Activated CD4-positive, alpha-beta T cell treated with anti-CD3 and anti-CD28 coated beads for 4 hours (primary cell): ENCODE results near the gene SSTR1.

ENCODE experiments used
- DNase-seq, 2 donors: peaks; one replicate each; pipeline ENCODE4 v3.0.0-alpha.2; 2020

Gene SSTR1

DNA sequence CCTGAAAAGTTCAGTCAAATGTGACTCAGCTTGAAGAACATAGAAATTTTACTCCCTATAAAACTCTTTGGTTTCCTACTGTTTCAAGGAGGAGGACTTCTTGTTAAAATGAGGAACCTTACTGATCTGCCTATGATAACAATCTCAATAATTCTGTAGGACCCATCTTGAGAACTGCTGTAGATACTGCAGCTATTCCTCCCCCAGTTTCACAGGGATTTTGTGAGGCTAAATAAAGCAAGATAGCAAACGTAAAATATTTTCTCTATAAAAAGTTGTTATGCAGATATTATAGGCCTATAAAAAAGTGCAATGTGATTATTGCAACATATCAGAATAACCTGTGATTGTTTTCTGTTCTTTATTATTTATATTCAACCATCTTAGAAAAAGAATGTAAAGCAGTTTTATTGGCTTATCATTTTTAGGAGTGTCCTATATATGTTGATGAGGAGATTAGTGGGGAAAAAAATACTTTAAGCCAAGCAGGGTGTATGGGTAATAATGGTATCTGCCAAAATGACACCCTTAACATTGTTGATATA lies 36.1 kb downstream of the SSTR1 start:
- DNase-seq = no peak

DNA sequence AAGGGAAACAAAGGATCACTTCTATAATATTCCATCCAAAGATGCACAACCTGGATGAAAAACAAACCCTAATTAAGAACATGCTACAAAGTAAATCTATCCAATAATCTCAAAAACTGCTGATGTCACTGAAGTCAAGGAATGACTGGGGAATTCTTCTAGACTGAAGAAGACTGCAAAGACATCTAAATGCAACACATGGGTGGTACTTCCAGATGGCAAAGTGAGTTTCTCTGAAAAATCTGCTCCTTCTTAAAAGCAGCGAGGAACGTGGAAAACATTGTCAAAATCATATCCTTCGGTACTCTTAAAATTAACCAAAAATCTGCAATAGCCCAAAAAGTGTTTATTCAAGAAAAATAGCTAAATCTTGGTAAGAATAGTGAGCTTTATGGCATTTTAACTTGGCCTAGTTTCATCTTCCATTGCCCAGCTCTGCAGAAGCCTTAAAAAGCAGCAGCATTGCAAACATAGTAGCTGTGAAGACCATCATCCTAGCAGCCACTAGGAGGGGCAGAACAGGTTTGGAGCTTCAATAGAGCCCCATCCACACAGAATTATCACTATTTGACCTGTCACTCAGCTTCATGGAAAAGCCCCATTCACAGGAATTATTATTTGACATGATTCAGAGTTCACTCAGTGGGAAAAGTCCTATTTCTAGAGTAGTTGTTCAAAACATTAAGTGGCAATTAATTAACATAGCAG lies 40.8 kb downstream of the SSTR1 start:
- no peak for DNase-seq

DNA sequence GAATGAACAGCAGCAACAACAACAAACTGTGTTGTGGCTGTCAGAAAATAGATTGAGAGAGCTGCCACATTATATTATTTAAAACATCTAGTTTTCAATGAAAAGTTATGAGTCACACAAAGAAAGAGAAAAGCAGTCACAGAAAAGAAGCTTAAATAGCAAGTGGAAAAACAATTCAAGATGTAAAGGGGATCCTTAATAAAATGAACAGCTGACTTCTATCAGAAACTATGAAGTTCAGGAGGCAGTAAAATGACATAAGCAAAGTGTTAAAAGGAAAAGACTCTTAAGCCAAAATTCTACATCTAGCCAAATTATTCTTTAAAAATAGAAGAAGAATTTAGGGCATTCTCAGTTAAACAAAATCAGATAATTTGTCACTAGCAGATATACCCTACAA lies 42.6 kb downstream of the SSTR1 start:
- no peak for DNase-seq

DNA sequence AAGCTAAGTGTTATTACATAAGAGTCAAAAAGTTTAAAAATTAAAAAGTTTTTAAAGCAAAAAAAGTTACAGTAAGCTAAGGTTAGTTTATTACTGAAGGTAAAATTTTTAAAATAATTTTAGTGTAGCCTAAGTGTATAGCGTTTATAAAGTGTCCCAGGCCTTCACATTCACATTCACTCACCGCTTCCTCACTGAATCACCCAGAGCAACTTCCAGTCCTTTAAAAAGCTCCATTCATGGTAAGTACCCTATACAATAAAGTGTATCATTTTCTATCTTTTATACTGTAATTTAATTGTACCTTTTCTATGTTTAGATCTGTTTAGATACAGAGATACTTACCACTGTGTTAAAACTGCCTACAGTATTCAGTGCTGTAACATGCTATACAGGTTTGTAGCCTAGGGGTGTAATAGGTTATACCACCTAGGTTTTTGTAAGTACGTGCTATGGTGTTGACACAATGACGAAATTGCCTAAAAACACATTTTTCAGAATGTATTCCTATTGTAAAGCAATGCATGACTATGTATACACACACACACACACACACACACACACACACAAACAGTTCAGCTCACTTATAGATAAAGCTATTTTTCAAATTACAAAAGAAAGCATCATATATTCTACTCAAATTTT lies 44.5 kb downstream of the SSTR1 start:
- DNase-seq = no peak

DNA sequence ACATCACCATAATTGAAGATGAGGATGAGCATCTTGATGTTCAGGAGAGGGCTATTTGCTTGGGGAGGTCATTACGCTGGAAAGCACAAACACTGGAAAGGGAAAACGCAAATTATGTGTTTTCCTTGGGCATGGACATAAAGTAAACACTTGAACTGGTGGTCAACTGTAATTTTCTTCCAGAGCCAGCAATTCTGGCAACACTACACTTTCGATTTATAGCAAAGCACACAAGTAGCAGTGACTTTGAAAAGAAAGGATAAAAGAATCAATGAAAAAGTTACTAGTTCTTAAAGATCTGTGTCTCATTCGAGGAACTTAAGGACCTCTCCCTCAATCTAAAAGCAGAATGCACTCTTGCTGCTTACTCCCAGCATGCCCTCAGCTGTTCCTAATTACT lies 46.0 kb downstream of the SSTR1 start:
- DNase-seq = no peak

DNA sequence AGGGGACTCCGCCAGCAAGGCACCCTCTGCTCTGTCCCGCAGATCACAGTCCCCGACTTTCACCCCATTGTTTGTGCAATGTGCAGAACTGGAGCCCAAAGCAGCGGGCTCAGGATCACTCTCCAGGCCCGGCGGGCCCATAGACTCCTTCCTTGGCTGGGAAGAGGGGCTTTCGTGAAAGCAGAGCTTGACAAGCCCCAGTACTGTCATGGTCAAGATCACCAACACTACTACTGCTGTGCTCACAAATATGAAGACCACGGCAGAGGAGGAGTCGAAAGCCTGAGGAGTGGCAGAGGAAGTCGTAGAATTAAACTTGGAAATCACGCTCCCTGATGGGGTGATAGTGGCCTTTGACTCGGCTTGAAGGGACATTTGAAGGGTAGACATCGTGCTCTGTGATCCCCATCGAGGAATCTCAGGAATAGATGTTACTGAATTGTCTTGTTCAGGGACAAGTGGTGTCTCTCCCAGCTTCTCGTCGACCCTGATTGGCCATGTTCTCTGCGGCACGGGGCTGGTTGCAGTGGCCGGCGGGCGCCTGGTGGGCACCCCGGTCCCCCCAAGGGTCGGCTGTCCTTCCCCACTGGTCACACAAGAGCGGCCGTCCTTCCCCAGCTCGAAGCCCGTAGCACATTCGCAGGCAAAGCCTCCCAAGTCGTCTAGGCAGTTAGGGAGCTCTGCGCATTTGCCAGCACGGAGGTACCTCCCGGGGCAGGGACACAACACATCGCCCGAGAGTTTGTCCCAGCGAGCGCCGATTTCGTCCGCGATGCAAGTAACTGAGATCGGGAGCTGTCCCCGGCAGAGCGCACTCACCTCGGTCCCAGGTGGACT lies 47.1 kb downstream of the SSTR1 start:
- DNase-seq = no peak

DNA sequence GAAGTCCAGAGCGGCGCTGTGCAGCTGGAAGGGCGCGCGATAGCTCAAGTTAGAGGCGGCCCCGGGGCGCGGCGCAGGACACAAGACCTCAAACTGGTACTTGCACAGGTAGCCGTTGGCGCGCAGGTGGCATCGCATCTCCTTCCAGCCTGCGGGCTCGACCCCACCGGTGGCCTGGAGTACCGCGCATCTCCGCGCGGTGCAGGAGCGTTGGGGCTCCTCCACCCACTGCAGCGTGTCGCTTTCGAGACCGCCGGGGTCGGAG lies 47.6 kb downstream of the SSTR1 start:
- no peak for DNase-seq

DNA sequence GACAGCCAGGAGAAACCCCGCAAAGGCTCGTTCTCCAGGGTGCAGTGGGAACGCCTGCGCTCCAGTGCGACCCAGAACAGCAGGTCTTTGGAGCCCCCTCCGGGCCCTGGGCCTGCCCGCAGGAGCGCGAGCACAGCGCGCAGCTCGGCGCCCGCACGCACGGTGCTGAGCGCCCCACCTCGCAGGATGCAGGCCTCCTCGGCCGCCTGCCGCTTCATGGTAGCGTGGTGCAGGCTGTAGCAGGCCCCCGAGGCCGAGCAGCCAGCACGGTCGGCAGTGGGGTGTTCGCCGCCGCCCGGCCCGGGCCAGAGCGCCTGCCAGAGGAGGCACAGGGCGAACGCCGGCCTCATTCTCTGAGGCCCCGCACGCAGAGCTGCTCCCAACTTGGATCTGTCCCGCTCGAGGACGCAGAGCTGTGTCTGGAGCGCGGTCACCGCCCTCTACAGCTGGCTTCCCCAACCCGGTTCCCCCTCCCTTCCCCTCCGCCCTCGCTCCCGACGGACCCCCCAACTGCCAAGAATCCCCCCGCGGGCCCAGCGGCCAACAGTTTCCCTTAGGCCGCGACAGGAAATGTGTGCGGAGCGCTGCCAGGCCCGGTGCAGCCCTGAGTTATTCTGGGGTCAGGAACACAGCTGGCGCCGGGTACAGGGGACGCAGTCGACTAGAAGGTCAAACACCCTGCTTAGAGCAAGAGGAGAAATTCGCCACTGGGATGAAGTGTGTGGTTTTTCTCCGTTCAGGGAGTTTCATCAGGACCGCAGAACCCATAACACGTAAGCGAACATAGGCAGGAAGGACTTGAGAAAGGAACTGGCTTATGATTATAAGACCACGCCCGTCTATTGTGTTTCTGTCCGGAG lies 48.2 kb downstream of the SSTR1 start, which contains the start of gene CLEC14A:
CLEC14A (minus strand) TSS at position 421 of the 860 bp plus-strand sequence; CDS start at position 350, 71 bp downstream.
- no peak for DNase-seq

DNA sequence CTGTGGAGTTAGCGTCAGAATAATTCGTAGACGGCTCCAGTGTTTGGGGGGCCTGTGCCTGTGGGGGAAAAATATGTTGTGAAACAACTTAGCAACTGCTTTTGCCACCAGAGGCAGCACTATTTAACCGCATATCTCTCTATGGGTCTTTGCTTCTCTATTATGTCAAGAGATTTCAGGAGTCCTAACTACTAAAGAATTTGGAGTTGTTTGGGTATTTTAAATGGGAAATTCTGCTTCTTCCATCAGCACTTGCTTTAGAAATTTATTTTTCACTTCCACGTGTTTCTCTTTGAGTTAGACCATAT lies 48.8 kb downstream of the SSTR1 start:
- DNase-seq = no peak

DNA sequence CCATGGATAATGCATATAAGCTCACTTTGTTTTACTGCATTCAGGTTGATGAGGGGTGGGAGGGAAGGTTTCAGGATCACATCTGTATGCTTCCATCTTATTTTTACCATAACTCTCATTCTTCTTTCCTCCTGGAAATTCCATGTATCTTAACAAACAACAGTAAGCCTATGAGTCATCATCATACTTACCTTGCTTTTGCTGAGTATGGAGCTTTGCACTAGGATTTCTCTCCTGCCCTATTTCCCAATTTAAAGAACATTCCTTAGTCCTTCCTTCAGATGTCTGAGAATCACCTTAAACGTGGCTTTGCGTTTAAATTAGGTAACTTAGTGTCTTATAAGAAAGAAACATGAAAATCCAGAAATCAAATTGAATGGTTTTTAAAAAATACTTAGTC lies 49.8 kb downstream of the SSTR1 start:
- DNase-seq = no peak

DNA sequence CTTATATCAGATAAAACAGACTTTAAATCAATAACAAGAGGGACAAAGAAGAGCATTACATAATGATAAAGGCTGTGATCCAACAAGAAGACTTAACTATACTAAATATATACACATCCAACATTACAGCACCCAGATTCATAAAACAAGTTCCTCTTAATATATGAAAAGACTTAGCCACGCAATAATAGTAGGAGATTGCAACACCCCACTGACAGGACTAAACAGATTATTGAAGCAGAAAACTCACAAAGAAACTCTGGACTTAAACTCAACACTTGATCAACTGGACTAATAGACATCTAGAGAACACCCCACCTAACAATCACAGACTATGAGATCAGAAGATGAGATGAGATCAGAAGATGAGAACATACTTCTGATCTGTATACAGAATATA lies 53.9 kb downstream of the SSTR1 start:
- DNase-seq = no peak
